Measurements from ENCODE around the gene TTYH1.

The TTYH1 gene

DNA sequence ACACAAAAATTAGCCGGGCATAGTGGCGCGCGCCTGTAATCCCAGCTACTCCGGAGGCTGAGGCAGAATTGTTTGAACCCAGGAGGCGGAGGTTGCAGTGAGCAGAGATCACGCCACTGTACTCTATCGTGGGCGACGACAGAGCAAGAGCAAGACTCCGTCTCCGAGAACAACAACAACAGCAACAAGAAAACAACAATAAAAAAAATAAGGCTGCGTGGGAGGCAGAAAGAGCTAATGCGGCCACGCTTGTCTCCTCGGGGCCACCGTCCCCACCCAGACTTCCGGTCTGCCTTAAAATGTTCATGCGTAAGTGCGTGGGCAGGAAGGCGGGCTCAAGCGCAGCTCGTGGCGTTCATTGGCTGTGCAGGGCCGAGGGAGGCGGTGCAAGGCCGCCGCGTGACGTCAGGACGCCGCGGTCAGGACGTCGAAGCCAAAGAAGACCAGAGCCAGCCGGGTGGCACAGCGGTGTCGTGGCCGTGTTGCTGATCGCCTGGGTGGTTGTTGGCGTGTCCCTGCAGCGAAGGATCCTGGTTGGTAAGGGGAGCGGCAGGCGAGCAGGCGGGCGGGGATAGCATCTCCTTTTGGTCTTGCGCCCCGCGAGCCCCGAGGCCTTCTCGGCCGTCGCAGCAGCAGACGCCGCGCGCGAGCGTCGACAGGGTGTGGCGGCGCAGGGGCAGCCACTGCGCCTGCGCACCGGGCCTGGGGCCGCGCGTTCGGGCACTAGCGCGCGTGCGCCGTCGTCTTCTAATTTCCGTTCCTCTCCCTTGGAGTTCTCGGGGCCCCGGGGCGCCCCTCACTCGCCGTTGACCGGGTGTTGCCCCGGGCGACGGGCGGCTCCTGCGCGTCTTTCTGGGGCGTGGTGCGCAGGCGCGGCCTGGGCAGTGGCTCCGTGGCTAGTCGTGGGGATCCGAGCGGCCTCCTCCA, 33.8 kb downstream of the TTYH1 start, which contains the start of gene LENG8:
Gene LENG8, plus strand, starts transcription at position 426 of the 927 bp plus-strand sequence. CDS start 2,146 bp downstream, outside the sequence.
- H3K4me3 ChIP-seq (ENCODE audit: low read depth in 1 of 2, low read length in 2 of 2), result peak within 1 kb of the TSS; percentile 78 to 92
- peaks cover 13 to 38% of the 10 kb centered on the region in 2 donors for H3K4me1 ChIP-seq (ENCODE audit: control insufficient read depth in 1 of 2, insufficient read depth in 2 of 2, low read length in 2 of 2)
- peaks cover 34 to 50% of the 10 kb centered on the region in 2 donors for H3K36me3 ChIP-seq (ENCODE audit: control insufficient read depth in 1 of 2, insufficient read depth in 2 of 2, low read length in 2 of 2)
- H3K27ac ChIP-seq (ENCODE audit: low read length), result peak within 1 kb of the TSS; percentile 96
- H3K27me3 ChIP-seq (ENCODE audit: low read depth, low read length), result no peaks in the 10 kb centered on the region
- no peaks in the 10 kb centered on the region for H3K9me3 ChIP-seq (ENCODE audit: control insufficient read depth in 1 of 2, low read length in 2 of 2)

GRCh38 chr19:54449701-54450069, 34.4 kb downstream of the TTYH1 start:
- Histone ChIP-seq H3K27ac (ENCODE audit: low read length) (peak overlapping the region; percentile 96), H3K27me3 (ENCODE audit: low read depth, low read length) (no peaks in the 10 kb centered on the region), H3K4me1 (ENCODE audit: control insufficient read depth in 1 of 2, insufficient read depth in 2 of 2, low read length in 2 of 2) (peaks cover 13 to 38% of the 10 kb centered on the region in 2 donors), H3K9me3 (ENCODE audit: control insufficient read depth in 1 of 2, low read length in 2 of 2) (no peaks in the 10 kb centered on the region), H3K36me3 (ENCODE audit: control insufficient read depth in 1 of 2, insufficient read depth in 2 of 2, low read length in 2 of 2) (peaks cover 41 to 51% of the 10 kb centered on the region in 2 donors), H3K4me3 (ENCODE audit: low read depth in 1 of 2, low read length in 2 of 2) (peak overlapping the region; percentile 78 to 92)

DNA sequence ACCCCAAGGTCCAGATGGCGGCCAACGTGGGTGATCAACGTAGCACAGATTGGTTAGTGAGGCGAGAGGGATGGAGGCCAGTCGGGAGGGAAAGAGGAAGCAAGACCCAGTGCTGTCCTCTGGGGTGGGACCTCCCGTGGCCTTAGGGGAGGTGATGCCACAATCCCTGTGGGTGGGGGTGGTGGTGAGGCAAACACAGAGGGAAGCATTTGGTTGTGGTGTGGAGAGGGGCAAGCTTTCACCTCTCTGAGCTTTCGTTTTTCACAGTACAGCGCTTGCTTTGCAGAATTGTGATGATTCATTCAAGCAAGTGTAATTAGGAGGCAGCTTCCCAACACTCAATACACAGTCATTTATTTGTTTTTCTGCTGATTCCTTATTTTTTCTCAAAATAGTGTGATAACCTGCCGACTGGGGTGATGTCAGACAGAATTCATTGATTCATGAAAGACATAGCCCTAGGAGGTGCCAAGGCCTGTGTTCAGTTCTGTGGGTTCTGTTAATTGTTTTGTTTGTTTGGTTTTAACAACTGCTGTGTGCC, 36.1 kb downstream of the TTYH1 start:
- H3K4me1 ChIP-seq (ENCODE audit: control insufficient read depth in 1 of 2, insufficient read depth in 2 of 2, low read length in 2 of 2), result peaks cover 13 to 38% of the 10 kb centered on the region in 2 donors
- H3K36me3 ChIP-seq (ENCODE audit: control insufficient read depth in 1 of 2, insufficient read depth in 2 of 2, low read length in 2 of 2), result peaks cover 48 to 59% of the 10 kb centered on the region in 2 donors
- no peaks in the 10 kb centered on the region for H3K9me3 ChIP-seq (ENCODE audit: control insufficient read depth in 1 of 2, low read length in 2 of 2)
- H3K4me3 ChIP-seq (ENCODE audit: low read depth in 1 of 2, low read length in 2 of 2), result no peak overlapping the region
- no peaks in the 10 kb centered on the region for H3K27me3 ChIP-seq (ENCODE audit: low read depth, low read length)
- H3K27ac ChIP-seq (ENCODE audit: low read length), result peak overlapping the region; percentile 4

- H3K27ac ChIP-seq (ENCODE audit: low read length), result no peak overlapping the region
Measured at GRCh38 chr19:54451997-54452396, 36.7 kb downstream of the TTYH1 start.

GRCh38 chr19:54452626-54453025, 37.4 kb downstream of the TTYH1 start:
- Histone ChIP-seq H3K9me3 (ENCODE audit: control insufficient read depth in 1 of 2, low read length in 2 of 2) (no peaks in the 10 kb centered on the region), H3K27me3 (ENCODE audit: low read depth, low read length) (no peaks in the 10 kb centered on the region), H3K4me1 (ENCODE audit: control insufficient read depth in 1 of 2, insufficient read depth in 2 of 2, low read length in 2 of 2) (peaks cover 8 to 28% of the 10 kb centered on the region in 2 donors), H3K27ac (ENCODE audit: low read length) (no peak overlapping the region), H3K4me3 (ENCODE audit: low read depth in 1 of 2, low read length in 2 of 2) (no peak overlapping the region), H3K36me3 (ENCODE audit: control insufficient read depth in 1 of 2, insufficient read depth in 2 of 2, low read length in 2 of 2) (peaks cover 58 to 71% of the 10 kb centered on the region in 2 donors)

More at GRCh38 chr19:54451997-54452396, 36.7 kb downstream of the TTYH1 start:
- H3K36me3 ChIP-seq (ENCODE audit: control insufficient read depth in 1 of 2, insufficient read depth in 2 of 2, low read length in 2 of 2), result peaks cover 52 to 65% of the 10 kb centered on the region in 2 donors
- peaks cover 13 to 34% of the 10 kb centered on the region in 2 donors for H3K4me1 ChIP-seq (ENCODE audit: control insufficient read depth in 1 of 2, insufficient read depth in 2 of 2, low read length in 2 of 2)
- no peaks in the 10 kb centered on the region for H3K27me3 ChIP-seq (ENCODE audit: low read depth, low read length)
- H3K4me3 ChIP-seq (ENCODE audit: low read depth in 1 of 2, low read length in 2 of 2), result no peak overlapping the region
- no peaks in the 10 kb centered on the region for H3K9me3 ChIP-seq (ENCODE audit: control insufficient read depth in 1 of 2, low read length in 2 of 2)

DNA sequence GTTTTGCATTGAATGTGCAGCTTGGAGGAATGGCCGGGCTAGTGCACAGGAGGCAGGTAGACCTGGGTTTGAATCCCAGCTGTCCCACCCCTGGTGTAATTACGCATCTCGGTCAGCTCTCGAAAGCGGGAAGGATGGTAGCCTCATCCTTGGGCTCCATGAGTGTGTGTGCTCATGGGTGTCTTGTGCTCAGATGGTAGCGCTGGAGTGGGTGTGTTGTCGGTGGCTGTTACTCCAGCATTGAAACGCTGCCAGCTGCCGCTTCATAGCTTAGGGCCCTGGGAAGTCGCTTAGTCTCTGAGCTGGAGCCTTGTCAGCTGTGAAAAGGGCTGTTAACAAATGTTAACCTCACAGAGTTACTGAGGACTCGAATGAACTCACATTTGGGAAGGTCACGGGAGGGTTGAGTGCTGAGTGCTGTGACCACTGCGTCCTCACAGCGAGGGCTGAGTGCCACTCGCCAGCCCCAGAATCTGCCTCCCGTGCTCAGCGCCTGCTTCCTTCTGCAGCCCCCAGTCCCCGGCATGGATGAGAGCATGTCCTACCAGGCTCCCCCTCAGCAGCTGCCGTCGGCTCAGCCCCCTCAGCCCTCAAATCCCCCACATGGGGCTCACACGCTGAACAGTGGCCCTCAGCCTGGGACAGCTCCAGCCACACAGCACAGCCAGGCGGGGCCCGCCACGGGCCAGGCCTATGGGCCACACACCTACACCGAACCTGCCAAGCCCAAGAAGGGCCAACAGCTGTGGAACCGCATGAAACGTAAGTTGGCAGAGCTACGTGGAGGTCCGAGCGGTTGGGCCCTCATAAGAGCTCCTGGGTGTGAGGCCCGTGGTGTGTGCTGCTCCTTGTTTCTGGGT, 38.9 kb downstream of the TTYH1 start:
- H3K4me1 ChIP-seq (ENCODE audit: control insufficient read depth in 1 of 2, insufficient read depth in 2 of 2, low read length in 2 of 2), result peaks cover 8 to 27% of the 10 kb centered on the region in 2 donors
- no peak overlapping the region for H3K27ac ChIP-seq (ENCODE audit: low read length)
- peaks cover 73 to 84% of the 10 kb centered on the region in 2 donors for H3K36me3 ChIP-seq (ENCODE audit: control insufficient read depth in 1 of 2, insufficient read depth in 2 of 2, low read length in 2 of 2)

GRCh38 chr19:54454781-54455675, 39.8 kb downstream of the TTYH1 start:
- Histone ChIP-seq H3K27ac (ENCODE audit: low read length) (no peak overlapping the region), H3K9me3 (ENCODE audit: control insufficient read depth in 1 of 2, low read length in 2 of 2) (no peaks in the 10 kb centered on the region), H3K4me3 (ENCODE audit: low read depth in 1 of 2, low read length in 2 of 2) (no peak overlapping the region), H3K36me3 (ENCODE audit: control insufficient read depth in 1 of 2, insufficient read depth in 2 of 2, low read length in 2 of 2) (peaks cover 82 to 89% of the 10 kb centered on the region in 2 donors), H3K27me3 (ENCODE audit: low read depth, low read length) (no peaks in the 10 kb centered on the region), H3K4me1 (ENCODE audit: control insufficient read depth in 1 of 2, insufficient read depth in 2 of 2, low read length in 2 of 2) (peaks cover 8 to 25% of the 10 kb centered on the region in 2 donors)

More for the DNA sequence above, 38.9 kb downstream of the TTYH1 start:
- Histone ChIP-seq H3K9me3 (ENCODE audit: control insufficient read depth in 1 of 2, low read length in 2 of 2) (no peaks in the 10 kb centered on the region), H3K27me3 (ENCODE audit: low read depth, low read length) (no peaks in the 10 kb centered on the region), H3K4me3 (ENCODE audit: low read depth in 1 of 2, low read length in 2 of 2) (no peak overlapping the region)

DNA sequence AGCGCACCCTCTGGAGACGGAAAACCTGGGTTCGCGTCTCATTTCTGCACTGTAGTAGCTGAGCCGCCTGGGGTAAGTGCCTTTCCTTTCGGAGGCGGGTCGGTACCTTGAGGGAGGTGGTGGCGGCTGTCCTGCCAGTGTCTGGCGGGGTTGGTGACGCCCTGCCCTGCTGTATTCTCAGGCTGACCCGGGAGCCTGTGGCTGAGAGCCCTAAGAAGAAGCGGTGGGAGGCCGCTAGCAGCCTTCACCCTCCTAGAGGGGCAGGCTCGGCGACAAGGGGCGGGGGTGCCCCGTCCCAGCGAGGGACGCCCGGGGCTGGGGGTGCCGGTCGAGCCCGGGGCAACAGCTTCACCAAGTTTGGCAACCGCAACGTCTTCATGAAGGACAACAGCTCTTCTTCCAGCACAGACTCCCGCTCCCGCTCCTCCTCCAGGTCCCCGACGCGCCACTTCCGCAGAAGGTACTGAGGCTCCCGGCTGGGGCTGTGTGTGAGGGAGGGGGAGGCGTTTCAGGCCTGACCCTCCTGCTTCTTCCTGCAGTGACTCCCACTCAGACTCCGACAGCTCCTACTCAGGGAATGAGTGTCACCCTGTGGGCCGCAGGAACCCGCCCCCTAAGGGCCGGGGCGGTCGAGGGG, 40.6 kb downstream of the TTYH1 start:
- Histone ChIP-seq H3K36me3 (ENCODE audit: control insufficient read depth in 1 of 2, insufficient read depth in 2 of 2, low read length in 2 of 2) (peaks cover 84 to 95% of the 10 kb centered on the region in 2 donors), H3K27me3 (ENCODE audit: low read depth, low read length) (no peaks in the 10 kb centered on the region), H3K4me1 (ENCODE audit: control insufficient read depth in 1 of 2, insufficient read depth in 2 of 2, low read length in 2 of 2) (peaks cover 5 to 21% of the 10 kb centered on the region in 2 donors), H3K9me3 (ENCODE audit: control insufficient read depth in 1 of 2, low read length in 2 of 2) (no peaks in the 10 kb centered on the region), H3K27ac (ENCODE audit: low read length) (no peak overlapping the region), H3K4me3 (ENCODE audit: low read depth in 1 of 2, low read length in 2 of 2) (no peak overlapping the region)

DNA sequence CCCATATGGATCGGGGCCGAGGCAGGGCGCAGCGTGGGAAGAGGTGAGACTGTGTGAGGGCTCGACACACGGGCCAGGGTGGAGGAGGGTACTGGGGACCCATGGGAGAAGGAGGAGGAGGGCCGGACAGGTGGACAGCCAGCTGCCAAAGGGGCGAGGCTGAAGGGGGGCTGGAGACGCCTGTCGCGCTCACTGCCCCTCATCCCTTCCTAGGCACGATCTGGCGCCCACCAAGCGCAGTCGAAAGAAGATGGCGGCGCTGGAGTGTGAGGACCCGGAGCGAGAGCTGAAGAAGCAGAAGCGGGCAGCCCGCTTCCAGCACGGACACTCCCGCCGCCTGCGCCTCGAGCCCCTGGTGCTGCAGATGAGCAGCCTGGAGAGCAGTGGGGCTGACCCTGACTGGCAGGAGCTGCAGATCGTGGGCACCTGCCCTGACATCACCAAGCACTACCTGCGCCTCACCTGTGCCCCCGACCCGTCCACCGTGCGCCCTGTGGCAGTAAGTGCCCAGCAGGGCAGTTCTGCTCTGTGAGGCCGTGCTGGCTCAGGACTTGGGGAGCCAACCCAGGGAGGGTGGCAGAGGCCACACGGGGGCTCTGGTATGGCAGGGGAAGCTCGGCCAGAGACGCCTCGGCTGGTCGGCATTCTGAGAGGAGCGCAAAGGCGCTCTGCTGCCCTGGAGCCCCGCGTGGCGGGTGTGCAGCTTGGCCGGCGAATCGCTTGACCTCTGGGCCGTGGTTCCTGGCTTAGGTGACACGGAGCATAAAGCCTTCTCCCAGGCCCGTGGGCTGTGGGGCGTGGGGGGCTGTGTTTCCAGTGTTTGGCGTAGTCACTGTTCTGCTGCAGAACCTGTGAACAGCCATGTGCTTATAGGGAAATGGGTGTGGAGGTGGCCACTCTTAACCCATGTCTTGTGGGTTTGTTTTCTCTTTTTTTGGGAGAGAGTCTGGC, 41.4 kb downstream of the TTYH1 start:
- peaks cover 78 to 97% of the 10 kb centered on the region in 2 donors for H3K36me3 ChIP-seq (ENCODE audit: control insufficient read depth in 1 of 2, insufficient read depth in 2 of 2, low read length in 2 of 2)
- no peak overlapping the region for H3K4me3 ChIP-seq (ENCODE audit: low read depth in 1 of 2, low read length in 2 of 2)
- H3K4me1 ChIP-seq (ENCODE audit: control insufficient read depth in 1 of 2, insufficient read depth in 2 of 2, low read length in 2 of 2), result peaks cover 0 to 21% of the 10 kb centered on the region in 2 donors
- no peaks in the 10 kb centered on the region for H3K27me3 ChIP-seq (ENCODE audit: low read depth, low read length)
- no peak overlapping the region for H3K27ac ChIP-seq (ENCODE audit: low read length)
- no peaks in the 10 kb centered on the region for H3K9me3 ChIP-seq (ENCODE audit: control insufficient read depth in 1 of 2, low read length in 2 of 2)
